Gastrocnemius medialis (tissue), 4 donors: ENCODE results near the gene RCOR1.

ENCODE experiments used
- POLR2A ChIP-seq, 2 donors: fragments of 450-650 bp; IDR thresholded peaks; one replicate each; pipeline ENCODE4 v1.6.1; 2017; ENCODE audit warnings: antibody characterized with exemption in 2 of 2, mild to moderate bottlenecking in 2 of 2, moderate library complexity in 2 of 2
- TF ChIP-seq, protein P1 (sequence below), 5 experiments: fragments of 450-650 bp in 3 of 5; fragments of 200-600 bp in 2 of 5; sonication (generic) in 2 of 5; IDR thresholded peaks in 4 of 5; conservative IDR thresholded peaks in 1 of 5; 1 replicate in 4 of 5; 2 replicates in 1 of 5; pipeline ENCODE4 v1.5.1; 2016 to 2019; ENCODE audit warnings: antibody characterized with exemption in 5 of 5, mild to moderate bottlenecking in 3 of 5, moderate library complexity in 3 of 5

DNA sequence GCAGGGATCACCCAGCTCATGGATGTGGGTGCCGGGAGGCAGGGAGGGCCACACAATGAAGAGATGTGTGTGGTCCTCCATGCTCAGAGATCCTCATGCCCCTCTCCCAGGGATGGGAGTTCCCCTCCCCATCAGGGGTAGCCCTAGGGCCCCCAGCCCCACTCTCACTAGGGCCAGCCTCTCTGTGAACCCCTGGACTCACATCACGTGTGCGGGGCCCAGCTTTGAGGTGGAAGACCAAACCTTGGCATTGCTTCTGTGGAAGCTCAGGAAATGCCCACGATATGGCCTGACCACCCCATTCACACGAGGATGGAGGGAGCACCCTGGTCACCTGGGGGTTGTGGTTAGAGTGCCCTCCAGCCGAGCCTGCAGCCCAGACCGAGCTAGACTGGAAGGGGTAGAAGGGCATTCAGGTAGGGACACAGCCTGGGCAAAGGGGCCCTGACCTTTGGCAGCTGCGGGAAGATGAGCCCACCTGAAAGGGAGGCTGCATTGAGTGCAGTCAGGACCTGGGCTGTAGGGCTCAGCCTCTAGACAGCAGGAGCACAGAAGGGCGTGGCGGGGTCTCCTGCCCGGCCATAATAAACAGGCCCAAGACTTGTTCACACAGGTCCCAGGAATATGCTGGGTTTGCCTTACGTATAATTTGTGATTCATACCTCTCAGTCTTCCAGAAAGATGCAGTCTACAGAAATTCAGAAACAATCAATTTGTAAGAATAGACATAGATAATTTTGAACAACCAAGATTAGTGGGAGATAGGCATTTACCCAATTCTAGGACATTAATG is 34.8 kb upstream of the RCOR1 start:
- no peak for TF ChIP-seq POLR2A (IDR thresholded peaks at IDR 0.05)
- TF ChIP-seq, protein P1, sequence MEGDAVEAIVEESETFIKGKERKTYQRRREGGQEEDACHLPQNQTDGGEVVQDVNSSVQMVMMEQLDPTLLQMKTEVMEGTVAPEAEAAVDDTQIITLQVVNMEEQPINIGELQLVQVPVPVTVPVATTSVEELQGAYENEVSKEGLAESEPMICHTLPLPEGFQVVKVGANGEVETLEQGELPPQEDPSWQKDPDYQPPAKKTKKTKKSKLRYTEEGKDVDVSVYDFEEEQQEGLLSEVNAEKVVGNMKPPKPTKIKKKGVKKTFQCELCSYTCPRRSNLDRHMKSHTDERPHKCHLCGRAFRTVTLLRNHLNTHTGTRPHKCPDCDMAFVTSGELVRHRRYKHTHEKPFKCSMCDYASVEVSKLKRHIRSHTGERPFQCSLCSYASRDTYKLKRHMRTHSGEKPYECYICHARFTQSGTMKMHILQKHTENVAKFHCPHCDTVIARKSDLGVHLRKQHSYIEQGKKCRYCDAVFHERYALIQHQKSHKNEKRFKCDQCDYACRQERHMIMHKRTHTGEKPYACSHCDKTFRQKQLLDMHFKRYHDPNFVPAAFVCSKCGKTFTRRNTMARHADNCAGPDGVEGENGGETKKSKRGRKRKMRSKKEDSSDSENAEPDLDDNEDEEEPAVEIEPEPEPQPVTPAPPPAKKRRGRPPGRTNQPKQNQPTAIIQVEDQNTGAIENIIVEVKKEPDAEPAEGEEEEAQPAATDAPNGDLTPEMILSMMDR (IDR thresholded peaks at IDR 0.05 in 4 of 5, conservative IDR thresholded peaks at IDR 0.05 in 1 of 5), result no peak
